ENCODE data around the gene PHF20. TPM values are rescaled to one million over a fixed set of nuclear protein-coding genes. Genes with fewer than 3 reads are reported as not detected.
"Not testable (repeated sequence)": the region's sequence is repeated elsewhere in the genome, so short reads cannot be mapped to it uniquely, and the experiment has no call there.

The PHF20 gene
- total RNA-seq, 3 donors from 2014 or later = 48.5 to 60.0 (median 59.7) TPM

- no peak for DNase-seq (ENCODE audit: low spot score in 2 of 2)
- Histone ChIP-seq H3K36me3 (no peaks in the 10 kb centered on the region), H3K4me3 (no peak overlapping the region), H3K27ac (no peak overlapping the region), H3K9me3 (no peaks in the 10 kb centered on the region), H3K27me3 (no peaks in the 10 kb centered on the region), H3K4me1 (no peaks in the 10 kb centered on the region)
- TF ChIP-seq, protein P1, sequence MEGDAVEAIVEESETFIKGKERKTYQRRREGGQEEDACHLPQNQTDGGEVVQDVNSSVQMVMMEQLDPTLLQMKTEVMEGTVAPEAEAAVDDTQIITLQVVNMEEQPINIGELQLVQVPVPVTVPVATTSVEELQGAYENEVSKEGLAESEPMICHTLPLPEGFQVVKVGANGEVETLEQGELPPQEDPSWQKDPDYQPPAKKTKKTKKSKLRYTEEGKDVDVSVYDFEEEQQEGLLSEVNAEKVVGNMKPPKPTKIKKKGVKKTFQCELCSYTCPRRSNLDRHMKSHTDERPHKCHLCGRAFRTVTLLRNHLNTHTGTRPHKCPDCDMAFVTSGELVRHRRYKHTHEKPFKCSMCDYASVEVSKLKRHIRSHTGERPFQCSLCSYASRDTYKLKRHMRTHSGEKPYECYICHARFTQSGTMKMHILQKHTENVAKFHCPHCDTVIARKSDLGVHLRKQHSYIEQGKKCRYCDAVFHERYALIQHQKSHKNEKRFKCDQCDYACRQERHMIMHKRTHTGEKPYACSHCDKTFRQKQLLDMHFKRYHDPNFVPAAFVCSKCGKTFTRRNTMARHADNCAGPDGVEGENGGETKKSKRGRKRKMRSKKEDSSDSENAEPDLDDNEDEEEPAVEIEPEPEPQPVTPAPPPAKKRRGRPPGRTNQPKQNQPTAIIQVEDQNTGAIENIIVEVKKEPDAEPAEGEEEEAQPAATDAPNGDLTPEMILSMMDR (IDR thresholded peaks at IDR 0.05) = no peak
- no peak for TF ChIP-seq POLR2AphosphoS5 (IDR thresholded peaks at IDR 0.05)
- TF ChIP-seq POLR2A (IDR thresholded peaks at IDR 0.05) = no peak
- intact Hi-C loops (cut with DNase I; ENCODE audit: low total_unique reads) = no loop called here
Measured at GRCh38 chr20:35887393-35888064, 115.7 kb downstream of the PHF20 start.

- DNase-seq (ENCODE audit: low spot score in 2 of 2) = no peak
- intact Hi-C loops (cut with DNase I; ENCODE audit: low total_unique reads) = no loop called here
- no peaks in the 10 kb centered on the region for H3K4me1 ChIP-seq
- no peaks in the 10 kb centered on the region for H3K27me3 ChIP-seq
- no peak overlapping the region for H3K4me3 ChIP-seq
- no peaks in the 10 kb centered on the region for H3K9me3 ChIP-seq
- no peaks in the 10 kb centered on the region for H3K36me3 ChIP-seq
- no peak overlapping the region for H3K27ac ChIP-seq
- TF ChIP-seq POLR2A (IDR thresholded peaks at IDR 0.05) (no peak), POLR2AphosphoS5 (IDR thresholded peaks at IDR 0.05) (no peak)
- TF ChIP-seq, protein P1 (IDR thresholded peaks at IDR 0.05) = no peak
Measured at GRCh38 chr20:35888657-35889056, 116.8 kb downstream of the PHF20 start.

GRCh38 chr20:35891375-35891774, 119.6 kb downstream of the PHF20 start:
- Histone ChIP-seq H3K4me1 (no peaks in the 10 kb centered on the region), H3K4me3 (no peak overlapping the region), H3K36me3 (no peaks in the 10 kb centered on the region), H3K27me3 (no peaks in the 10 kb centered on the region), H3K27ac (no peak overlapping the region), H3K9me3 (no peaks in the 10 kb centered on the region)
- intact Hi-C loops (cut with DNase I; ENCODE audit: low total_unique reads) = loop anchor here (10.0 kb wide), 1 partner anchor 367 kb away; the partner anchor contains the start of gene C20orf173
- DNase-seq (ENCODE audit: low spot score in 2 of 2) = no peak
- TF ChIP-seq POLR2AphosphoS5 (IDR thresholded peaks at IDR 0.05) (no peak), POLR2A (IDR thresholded peaks at IDR 0.05) (no peak)
- TF ChIP-seq, protein P1 (IDR thresholded peaks at IDR 0.05) = no peak

- Histone ChIP-seq H3K27ac (no peak overlapping the region), H3K4me1 (no peaks in the 10 kb centered on the region), H3K9me3 (no peaks in the 10 kb centered on the region), H3K4me3 (no peak overlapping the region), H3K36me3 (no peaks in the 10 kb centered on the region), H3K27me3 (no peaks in the 10 kb centered on the region)
- no peak for DNase-seq (ENCODE audit: low spot score in 2 of 2)
- intact Hi-C loops (cut with DNase I; ENCODE audit: low total_unique reads) = loop anchor here (10.0 kb wide), 1 partner anchor 368 kb away; the partner anchor contains the start of gene C20orf173
- TF ChIP-seq POLR2AphosphoS5 (IDR thresholded peaks at IDR 0.05) = no peak
- TF ChIP-seq POLR2A (IDR thresholded peaks at IDR 0.05) = no peak
- TF ChIP-seq, protein P1 (IDR thresholded peaks at IDR 0.05) = no peak
Measured at GRCh38 chr20:35892871-35893270, 121.1 kb downstream of the PHF20 start.

DNA sequence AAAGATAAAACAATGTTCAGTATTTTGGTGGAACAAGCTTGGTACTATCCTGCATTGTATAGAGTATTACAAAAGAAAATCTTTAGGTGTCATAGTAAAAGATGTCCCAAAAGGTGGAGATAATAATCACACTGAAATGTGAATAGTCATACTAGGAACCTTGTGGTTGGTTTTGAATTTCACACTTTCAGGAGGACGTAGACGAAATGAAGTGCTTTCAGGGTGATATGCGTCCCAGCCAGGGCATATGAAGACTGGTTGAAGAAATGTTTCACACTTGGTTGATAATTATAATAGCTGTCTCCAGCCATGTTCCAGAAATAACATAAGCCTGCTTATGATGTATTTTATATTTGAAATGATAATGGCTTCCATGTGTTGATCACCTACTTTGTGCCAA, 122.1 kb downstream of the PHF20 start:
- DNase-seq (ENCODE audit: low spot score in 2 of 2) = no peak
- intact Hi-C loops (cut with DNase I; ENCODE audit: low total_unique reads) = loop anchor here (10.0 kb wide), 1 partner anchor 369 kb away; the partner anchor contains the start of gene C20orf173
- no peaks in the 10 kb centered on the region for H3K9me3 ChIP-seq
- H3K4me1 ChIP-seq = no peaks in the 10 kb centered on the region
- H3K27me3 ChIP-seq = no peaks in the 10 kb centered on the region
- H3K27ac ChIP-seq = no peak overlapping the region
- H3K36me3 ChIP-seq = no peaks in the 10 kb centered on the region
- no peak overlapping the region for H3K4me3 ChIP-seq
- TF ChIP-seq POLR2AphosphoS5 (IDR thresholded peaks at IDR 0.05) (no peak), POLR2A (IDR thresholded peaks at IDR 0.05) (no peak)
- TF ChIP-seq, protein P1 (IDR thresholded peaks at IDR 0.05) = no peak

- not testable (repeated sequence) for H3K27ac ChIP-seq; H3K36me3 ChIP-seq; H3K4me3 ChIP-seq; DNase-seq (ENCODE audit: low spot score in 2 of 2); H3K9me3 ChIP-seq; H3K27me3 ChIP-seq; H3K4me1 ChIP-seq
- intact Hi-C loops (cut with DNase I; ENCODE audit: low total_unique reads) = loop anchor here (10.0 kb wide), 1 partner anchor 371 kb away; the partner anchor contains the start of gene C20orf173
Measured at GRCh38 chr20:35895516-35895915, 123.7 kb downstream of the PHF20 start.

Data from breast epithelium (tissue), 4 donors.